Muscle of arm (tissue), 12 donors: Measurements from ENCODE around the gene RPL34. TPM values are rescaled to one million over a fixed set of nuclear protein-coding genes. Genes with fewer than 3 reads are reported as not detected.

ENCODE experiments used
- DNase-seq: peaks from one replicate; pipeline ENCODE4 v3.0.0-alpha.2; 2013
- polyA plus RNA-seq, 12 donors: library from polyadenylated mRNA; unstranded; fragments of 120-200 nt; gene quantifications; one replicate each; pipeline ENCODE4 v1.2.1, GENCODE V29; 2013; ENCODE audit not compliant: insufficient read length in 12 of 12

The RPL34 gene
- polyA plus RNA-seq, 12 donors: 1,297 to 2,788 (median 2,000) TPM; not detected in 1

GRCh38 chr4:108619372-108620100 lies 840 bp upstream of the RPL34 start:
- DNase-seq: no peak

GRCh38 chr4:108620933-108621905 lies 843 bp downstream of the RPL34 start:
- no peak for DNase-seq

DNA sequence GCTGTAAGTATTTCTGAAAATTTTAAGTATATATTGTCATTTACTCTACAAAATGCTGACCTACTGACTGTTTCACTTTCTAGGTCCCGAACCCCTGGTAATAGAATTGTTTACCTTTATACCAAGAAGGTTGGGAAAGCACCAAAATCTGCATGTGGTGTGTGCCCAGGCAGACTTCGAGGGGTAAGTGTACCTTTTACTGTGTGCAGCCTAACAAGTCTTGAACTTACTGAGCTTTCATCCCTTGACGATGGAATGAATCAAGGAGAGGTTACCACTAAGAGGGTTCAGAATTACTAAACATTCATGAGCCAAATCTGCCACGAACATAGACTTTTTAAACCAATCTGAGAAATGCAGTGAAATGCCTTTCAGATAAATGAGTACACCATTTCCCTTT lies 1.6 kb downstream of the RPL34 start:
- no peak for DNase-seq

GRCh38 chr4:108622828-108623227 lies 2.5 kb downstream of the RPL34 start:
- DNase-seq: no peak

- no peak for DNase-seq
Observed at GRCh38 chr4:108624263-108625056, 4.1 kb downstream of the RPL34 start.

- DNase-seq: no peak
Observed at GRCh38 chr4:108626056-108626455, 5.7 kb downstream of the RPL34 start.

DNA sequence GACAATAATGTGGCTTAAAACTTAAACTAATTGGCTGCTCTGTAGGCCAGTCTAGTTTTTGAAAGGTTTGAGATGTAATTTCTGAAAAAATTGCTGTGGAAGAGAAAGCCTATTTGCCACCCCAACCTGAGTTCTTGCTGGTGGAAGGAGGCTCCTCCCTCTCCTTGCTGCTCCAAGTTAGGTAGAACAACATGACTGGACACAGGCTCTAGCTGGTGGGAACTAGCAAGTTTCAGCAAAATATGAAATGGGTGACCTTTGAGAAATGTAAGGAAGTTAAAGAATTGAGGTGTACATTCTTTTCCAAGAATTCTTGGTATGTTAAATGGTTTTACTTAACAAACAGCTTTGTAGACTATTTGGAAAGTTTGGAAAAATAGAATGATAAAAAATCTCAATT lies 8.0 kb downstream of the RPL34 start:
- no peak for DNase-seq

- DNase-seq: no peak
Observed at GRCh38 chr4:108635070-108635655, 14.8 kb downstream of the RPL34 start.

DNA sequence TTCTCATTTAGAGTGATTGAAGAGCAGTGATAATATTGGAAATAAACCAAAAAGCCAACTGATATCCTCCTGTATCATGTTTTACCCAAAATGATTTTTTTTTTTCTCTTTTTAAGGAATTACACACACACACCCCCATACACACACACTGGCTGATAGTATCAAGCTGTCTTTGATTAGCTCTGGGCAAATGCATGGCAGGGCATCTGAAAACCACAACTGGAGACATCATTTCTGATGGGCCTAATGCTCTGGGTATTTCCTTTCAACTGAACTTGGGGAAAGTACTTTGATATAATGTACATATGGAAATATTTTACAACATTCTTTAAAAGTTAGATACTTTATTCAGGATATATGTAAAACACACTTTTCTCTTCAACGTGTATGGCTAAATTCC lies 15.9 kb downstream of the RPL34 start:
- no peak for DNase-seq

DNA sequence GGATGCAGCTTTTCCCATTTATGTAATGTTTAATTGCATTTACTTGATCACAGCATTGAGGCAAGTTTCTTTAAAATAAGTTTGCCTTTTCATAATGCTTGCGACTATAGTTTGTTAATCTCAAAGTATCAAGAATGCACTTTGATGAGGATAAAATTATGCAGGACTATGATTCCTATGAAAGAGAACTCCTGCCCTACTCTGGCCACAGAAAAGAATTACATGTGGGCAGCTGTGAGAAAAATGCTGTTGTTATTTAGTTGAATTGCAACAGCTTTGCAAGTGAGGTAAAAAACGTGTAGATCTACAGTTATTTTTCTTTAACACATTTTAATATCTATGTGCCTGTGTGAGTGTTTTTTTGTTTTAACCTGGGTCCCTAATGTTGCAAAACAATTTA lies 17.5 kb downstream of the RPL34 start:
- DNase-seq: no peak

- DNase-seq: no peak
Observed at GRCh38 chr4:108644237-108644636, 23.9 kb downstream of the RPL34 start.

GRCh38 chr4:108646706-108647105 lies 26.3 kb downstream of the RPL34 start:
- DNase-seq: no peak

GRCh38 chr4:108649863-108650211 lies 29.5 kb downstream of the RPL34 start:
- DNase-seq: no peak

DNA sequence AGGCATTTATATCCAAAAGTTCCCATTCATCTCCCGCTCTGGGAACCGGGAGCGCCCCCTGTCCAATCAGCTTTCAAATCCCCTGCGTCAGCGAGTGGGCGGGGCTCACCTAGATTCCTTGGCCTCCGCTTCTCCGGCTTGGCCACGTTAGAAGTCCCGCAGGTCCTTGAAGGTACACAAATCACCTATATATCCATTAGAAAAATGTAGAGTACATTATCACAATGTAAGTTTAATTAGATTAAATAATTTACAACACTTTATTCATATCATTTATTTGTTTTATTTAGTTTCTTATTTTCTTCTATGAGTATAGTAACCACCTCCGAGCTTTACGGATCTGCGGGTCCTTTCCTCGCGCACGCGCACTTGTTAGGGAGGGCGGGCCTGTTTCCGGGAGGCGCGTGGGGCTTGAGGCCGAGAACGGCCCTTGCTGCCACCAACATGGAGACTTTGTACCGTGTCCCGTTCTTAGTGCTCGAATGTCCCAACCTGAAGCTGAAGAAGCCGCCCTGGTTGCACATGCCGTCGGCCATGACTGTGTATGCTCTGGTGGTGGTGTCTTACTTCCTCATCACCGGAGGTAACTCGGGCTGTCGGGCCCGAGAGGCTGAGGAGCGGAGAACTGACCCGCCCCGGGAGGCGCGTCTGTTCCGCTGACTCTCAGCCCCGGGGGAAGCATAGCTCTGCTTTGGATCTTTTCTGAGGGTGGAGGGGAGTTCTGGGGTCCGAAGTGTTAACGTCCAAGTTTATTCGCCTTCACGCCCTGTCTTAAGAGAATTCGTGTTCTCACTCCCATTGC lies 30.0 kb downstream of the RPL34 start, which contains the start of gene OSTC:
OSTC (plus strand) TSS at position 388 of the 802 bp plus-strand sequence; CDS start at position 445, 57 bp downstream.
- peak; percentile 96 for DNase-seq

- peak; percentile 10 for DNase-seq
Observed at GRCh38 chr4:108651014-108651791, 30.8 kb downstream of the RPL34 start.

DNA sequence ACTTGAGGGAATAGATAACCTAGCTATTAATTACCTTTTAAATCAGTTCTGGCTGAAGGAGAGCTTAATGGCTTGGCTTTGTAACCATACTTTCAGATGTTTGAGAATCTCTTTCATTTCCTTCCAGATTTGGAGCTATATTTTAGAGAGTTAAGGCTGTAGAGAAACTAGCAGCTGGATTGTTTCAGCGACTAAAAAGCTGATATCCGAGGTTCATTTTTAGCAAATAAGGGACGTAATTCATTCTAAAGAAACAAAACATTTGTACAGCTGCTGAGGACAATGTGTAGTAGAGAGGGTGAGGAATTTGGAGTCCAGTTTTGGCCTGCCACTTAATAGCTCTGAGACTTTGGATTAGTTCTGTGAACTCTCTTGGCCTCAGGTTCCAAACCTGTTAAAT lies 42.3 kb downstream of the RPL34 start:
- no peak for DNase-seq

- DNase-seq: no peak
Observed at GRCh38 chr4:108674356-108674977, 54.1 kb downstream of the RPL34 start.
